ENCODE results near the gene TTLL11. TPM values are rescaled to one million over a fixed set of nuclear protein-coding genes. Genes with fewer than 3 reads are reported as not detected.
A peak's percentile ranks its signal among the peaks of the same experiment; 100 is the strongest.

The TTLL11 gene
- polyA plus RNA-seq, 1 donor (not counting 4 experiments of a cell fraction or from before 2014, with no cell fraction given), result 8.0 TPM

- Histone ChIP-seq H3K4me1 (ENCODE audit: control insufficient read depth, extremely low read depth, insufficient read depth, low read length) (no peaks in the 10 kb centered on the region), H3K9me3 (ENCODE audit: control insufficient read depth, low read depth, low read length) (no peaks in the 10 kb centered on the region), H3K9ac (ENCODE audit: control insufficient read depth, extremely low read depth, insufficient read depth, low read length) (no peak overlapping the region), H3K36me3 (ENCODE audit: control insufficient read depth in 2 of 2, extremely low read depth in 1 of 2, insufficient read depth in 2 of 2, low read length in 2 of 2) (peaks cover 0 to 4% of the 10 kb centered on the region in 2 experiments), H4K20me1 (ENCODE audit: control insufficient read depth, extremely low read depth, insufficient read depth, low read length) (no peaks in the 10 kb centered on the region), H2AFZ (ENCODE audit: control insufficient read depth, low read length) (no peak overlapping the region), H3K27ac (ENCODE audit: control insufficient read depth, insufficient read depth, low read length) (no peak overlapping the region), H3K4me3 (ENCODE audit: control insufficient read depth in 2 of 3, extremely low read depth in 1 of 3, insufficient read depth in 2 of 3, low read depth in 1 of 3, low read length in 3 of 3) (no peak overlapping the region), H3K9me1 (ENCODE audit: control insufficient read depth, extremely low read depth, insufficient read depth, low read length) (no peaks in the 10 kb centered on the region), H3K27me3 (ENCODE audit: control insufficient read depth, extremely low read depth, insufficient read depth, low read length) (no peaks in the 10 kb centered on the region), H3K4me2 (ENCODE audit: control insufficient read depth, extremely low read depth, insufficient read depth, low read depth, low read length) (no peak overlapping the region), H3K79me2 (ENCODE audit: control insufficient read depth, insufficient read depth, low read length) (no peaks in the 10 kb centered on the region)
- TF ChIP-seq EZH2 (IDR thresholded peaks at IDR 0.05; ENCODE audit: low read length), result no peak
- TF ChIP-seq CTCF (optimal IDR thresholded peaks at IDR 0.05 in 1 of 3, IDR thresholded peaks at IDR 0.05 in 1 of 3, conservative IDR thresholded peaks at IDR 0.05 in 1 of 3; ENCODE audit: extremely low read depth in 1 of 3, insufficient read depth in 2 of 3, low read length in 3 of 3), result no peak
- DNase-seq (ENCODE audit: low read depth, low spot score), result no peak
- peak; percentile 51 for FAIRE-seq
- dilution Hi-C loops (cut with MboI; ENCODE audit: extremely low pct_ligation_motif_present, low sequenced_read_pairs), result no loop called here
Measured at GRCh38 chr9:121819428-121820231, 273.5 kb downstream of the TTLL11 start.

- Histone ChIP-seq H3K9ac (ENCODE audit: control insufficient read depth, extremely low read depth, insufficient read depth, low read length) (no peak overlapping the region), H4K20me1 (ENCODE audit: control insufficient read depth, extremely low read depth, insufficient read depth, low read length) (no peaks in the 10 kb centered on the region), H3K4me1 (ENCODE audit: control insufficient read depth, extremely low read depth, insufficient read depth, low read length) (no peaks in the 10 kb centered on the region), H3K4me3 (ENCODE audit: control insufficient read depth in 2 of 3, extremely low read depth in 1 of 3, insufficient read depth in 2 of 3, low read depth in 1 of 3, low read length in 3 of 3) (no peak overlapping the region), H3K27me3 (ENCODE audit: control insufficient read depth, extremely low read depth, insufficient read depth, low read length) (no peaks in the 10 kb centered on the region), H3K79me2 (ENCODE audit: control insufficient read depth, insufficient read depth, low read length) (no peaks in the 10 kb centered on the region), H3K9me1 (ENCODE audit: control insufficient read depth, extremely low read depth, insufficient read depth, low read length) (no peaks in the 10 kb centered on the region), H3K4me2 (ENCODE audit: control insufficient read depth, extremely low read depth, insufficient read depth, low read depth, low read length) (no peak overlapping the region), H3K36me3 (ENCODE audit: control insufficient read depth in 2 of 2, extremely low read depth in 1 of 2, insufficient read depth in 2 of 2, low read length in 2 of 2) (peaks cover 0 to 4% of the 10 kb centered on the region in 2 experiments), H3K9me3 (ENCODE audit: control insufficient read depth, low read depth, low read length) (no peaks in the 10 kb centered on the region), H2AFZ (ENCODE audit: control insufficient read depth, low read length) (no peak overlapping the region), H3K27ac (ENCODE audit: control insufficient read depth, insufficient read depth, low read length) (no peak overlapping the region)
- TF ChIP-seq EZH2 (IDR thresholded peaks at IDR 0.05; ENCODE audit: low read length) (no peak), CTCF (optimal IDR thresholded peaks at IDR 0.05 in 1 of 3, IDR thresholded peaks at IDR 0.05 in 1 of 3, conservative IDR thresholded peaks at IDR 0.05 in 1 of 3; ENCODE audit: extremely low read depth in 1 of 3, insufficient read depth in 2 of 3, low read length in 3 of 3) (no peak)
- no peak for FAIRE-seq
- dilution Hi-C loops (cut with MboI; ENCODE audit: extremely low pct_ligation_motif_present, low sequenced_read_pairs), result no loop called here
- no peak for DNase-seq (ENCODE audit: low read depth, low spot score)
Measured at GRCh38 chr9:121818841-121819427, 274.2 kb downstream of the TTLL11 start.

Data from keratinocyte (primary cell).